C4-2B (cell line): ENCODE results near the gene CRK.

Experiments used
- CTCF ChIP-seq: fragments of 450-650 bp; conservative IDR thresholded peaks from 2 replicates; pipeline ENCODE4 v1.5.1; 2017; ENCODE audit warnings: mild to moderate bottlenecking
- ZFX ChIP-seq: fragments of 450-650 bp; IDR thresholded peaks from 2 replicates; pipeline ENCODE4 v1.6.1; 2017

GRCh38 chr17:1480747-1481465 lies 24.9 kb upstream of the CRK start:
- TF ChIP-seq CTCF = no peak
- TF ChIP-seq ZFX = no peak
